Esophagus squamous epithelium (tissue), 5 donors: ENCODE data around the gene C1QTNF2. TPM values are rescaled to one million over a fixed set of nuclear protein-coding genes. Genes with fewer than 3 reads are reported as not detected.
A peak's percentile ranks its signal among the peaks of the same experiment; 100 is the strongest.

Source experiments
- DNase-seq: peaks from one replicate; lab custom pipeline; 2025; lab: John Stamatoyannopoulos, UW
- H3K27ac ChIP-seq, 4 donors: fragments of 200-600 bp; sonication (generic); one replicate each; pipeline ENCODE4 v1.5.1; 2016 to 2019; ENCODE audit warnings: mild to moderate bottlenecking in 1 of 4
- H3K27me3 ChIP-seq, 4 donors: fragments of 200-600 bp; sonication (generic); 1 replicate in 3 of 4; 2 replicates in 1 of 4; pipeline versions ENCODE4 v1.5.1 to v1.6.0; 2017 to 2021; ENCODE audit warnings: antibody characterized with exemption in 1 of 4
- H3K36me3 ChIP-seq, 3 donors: fragments of 200-600 bp; sonication (generic); one replicate each; pipeline ENCODE4 v1.5.1; 2016 to 2019
- H3K4me1 ChIP-seq, 3 donors: fragments of 200-600 bp; sonication (generic); one replicate each; pipeline ENCODE4 v1.5.1; 2017 to 2019
- H3K4me3 ChIP-seq, 4 donors: fragments of 200-600 bp; sonication (generic); 1 replicate in 3 of 4; 2 replicates in 1 of 4; pipeline ENCODE4 v1.5.1; 2016 to 2019; ENCODE audit warnings: mild to moderate bottlenecking in 2 of 4, moderate library complexity in 1 of 4
- H3K9me3 ChIP-seq, 3 donors: fragments of 200-600 bp; sonication (generic); one replicate each; pipeline ENCODE4 v1.5.1; 2016 to 2019
- POLR2A ChIP-seq, 4 donors: fragments of 450-650 bp; IDR thresholded peaks; one replicate each; pipeline ENCODE4 v1.6.1; 2017; ENCODE audit warnings: antibody characterized with exemption in 4 of 4, mild to moderate bottlenecking in 4 of 4, moderate library complexity in 3 of 4
- WGBS, 2 donors: methylation state at CpG; one replicate each; pipeline ENCODE4 v1.1.5; 2018; 5-methylcytosine and 5-hydroxymethylcytosine counted together
- intact Hi-C: fragments of 100-400 bp; cut with DNase I; formaldehyde crosslinking; loops from one replicate; pipeline ENCODE4 v1.15.0; 2022
- total RNA-seq, 4 donors: library from RNA; depleted of rRNA; stranded (reverse); fragments of >200 nt; gene quantifications; one replicate each; pipeline ENCODE4 v1.1.0, GENCODE V29; 2016
- TF ChIP-seq, protein P1 (sequence below), 6 experiments: fragments of 450-650 bp in 4 of 6; fragments of 200-600 bp in 2 of 6; sonication (generic) in 2 of 6; IDR thresholded peaks; one replicate each; pipeline ENCODE4 v1.5.1; 2016 to 2019; ENCODE audit warnings: antibody characterized with exemption in 6 of 6, mild to moderate bottlenecking in 4 of 6, moderate library complexity in 4 of 6
- donor health status: DM: yes; HTN: yes; CAD: no.

C1QTNF2 gene
- total RNA-seq, 4 donors from 2014 or later: 0.23 to 0.95 (median 0.62) TPM

DNA sequence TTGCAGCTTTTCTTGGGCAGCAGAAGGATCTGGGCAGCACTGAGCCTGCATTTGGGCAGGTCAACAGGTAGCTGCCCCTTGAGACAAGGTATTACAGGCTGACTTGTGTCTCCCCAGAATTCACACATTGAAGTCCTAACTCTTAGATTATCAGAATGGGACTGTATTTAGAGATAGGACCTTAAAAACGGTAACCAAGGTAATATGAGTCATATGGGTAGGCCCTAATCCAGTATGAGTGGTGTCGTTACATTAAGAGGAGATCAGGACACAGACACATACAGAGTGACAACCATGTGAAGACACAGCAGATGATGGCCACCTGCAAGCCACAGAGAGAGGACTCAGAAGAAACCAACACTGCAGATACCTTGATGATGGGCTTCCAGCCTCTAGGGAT is 3.2 kb downstream of the C1QTNF2 start:
- Histone ChIP-seq H3K36me3 (no peaks in the 10 kb centered on the region), H3K4me1 (peaks cover 5 to 45% (median 32%) of the 10 kb centered on the region in 3 donors), H3K27me3 (peaks cover 0 to 7% (median 0%) of the 10 kb centered on the region in 4 donors), H3K27ac (no peak overlapping the region), H3K4me3 (no peak overlapping the region), H3K9me3 (no peaks in the 10 kb centered on the region)
- 11 to 28% methylated on average over 2 of the region's 2 CpGs for WGBS, 2 donors
- no peak for DNase-seq
- intact Hi-C loops: no loop called here
- no peak for TF ChIP-seq POLR2A (IDR thresholded peaks at IDR 0.05)
- TF ChIP-seq, protein P1, sequence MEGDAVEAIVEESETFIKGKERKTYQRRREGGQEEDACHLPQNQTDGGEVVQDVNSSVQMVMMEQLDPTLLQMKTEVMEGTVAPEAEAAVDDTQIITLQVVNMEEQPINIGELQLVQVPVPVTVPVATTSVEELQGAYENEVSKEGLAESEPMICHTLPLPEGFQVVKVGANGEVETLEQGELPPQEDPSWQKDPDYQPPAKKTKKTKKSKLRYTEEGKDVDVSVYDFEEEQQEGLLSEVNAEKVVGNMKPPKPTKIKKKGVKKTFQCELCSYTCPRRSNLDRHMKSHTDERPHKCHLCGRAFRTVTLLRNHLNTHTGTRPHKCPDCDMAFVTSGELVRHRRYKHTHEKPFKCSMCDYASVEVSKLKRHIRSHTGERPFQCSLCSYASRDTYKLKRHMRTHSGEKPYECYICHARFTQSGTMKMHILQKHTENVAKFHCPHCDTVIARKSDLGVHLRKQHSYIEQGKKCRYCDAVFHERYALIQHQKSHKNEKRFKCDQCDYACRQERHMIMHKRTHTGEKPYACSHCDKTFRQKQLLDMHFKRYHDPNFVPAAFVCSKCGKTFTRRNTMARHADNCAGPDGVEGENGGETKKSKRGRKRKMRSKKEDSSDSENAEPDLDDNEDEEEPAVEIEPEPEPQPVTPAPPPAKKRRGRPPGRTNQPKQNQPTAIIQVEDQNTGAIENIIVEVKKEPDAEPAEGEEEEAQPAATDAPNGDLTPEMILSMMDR (IDR thresholded peaks at IDR 0.05): no peak

DNA sequence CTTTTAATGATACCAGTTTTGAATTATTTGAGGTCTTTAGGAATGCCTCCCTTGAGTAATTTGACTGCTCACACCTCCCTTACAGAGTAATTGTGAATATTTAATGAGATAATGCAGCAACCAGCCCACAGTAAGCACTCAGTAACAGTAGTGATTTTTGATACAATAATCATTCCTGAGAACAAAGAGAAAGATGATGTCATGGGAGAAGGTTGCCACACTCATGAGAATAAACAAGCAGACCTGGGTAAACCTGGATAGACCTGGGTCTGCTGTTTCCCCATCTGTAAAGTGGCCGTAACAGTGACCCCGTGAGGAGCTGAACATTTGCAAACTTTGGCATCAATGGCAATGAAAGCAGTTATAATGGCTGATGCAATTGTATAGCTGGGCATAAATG is 4.2 kb downstream of the C1QTNF2 start:
- Histone ChIP-seq H3K4me3 (no peak overlapping the region), H3K27me3 (peaks cover 0 to 7% (median 0%) of the 10 kb centered on the region in 4 donors), H3K4me1 (peaks cover 5 to 45% (median 32%) of the 10 kb centered on the region in 3 donors), H3K9me3 (no peaks in the 10 kb centered on the region), H3K36me3 (no peaks in the 10 kb centered on the region), H3K27ac (no peak overlapping the region)
- 78 to 90% methylated on average over 2 of the region's 2 CpGs for WGBS, 2 donors
- DNase-seq: no peak
- TF ChIP-seq, protein P1 (IDR thresholded peaks at IDR 0.05): no peak
- no peak for TF ChIP-seq POLR2A (IDR thresholded peaks at IDR 0.05)
- intact Hi-C loops: no loop called here

DNA sequence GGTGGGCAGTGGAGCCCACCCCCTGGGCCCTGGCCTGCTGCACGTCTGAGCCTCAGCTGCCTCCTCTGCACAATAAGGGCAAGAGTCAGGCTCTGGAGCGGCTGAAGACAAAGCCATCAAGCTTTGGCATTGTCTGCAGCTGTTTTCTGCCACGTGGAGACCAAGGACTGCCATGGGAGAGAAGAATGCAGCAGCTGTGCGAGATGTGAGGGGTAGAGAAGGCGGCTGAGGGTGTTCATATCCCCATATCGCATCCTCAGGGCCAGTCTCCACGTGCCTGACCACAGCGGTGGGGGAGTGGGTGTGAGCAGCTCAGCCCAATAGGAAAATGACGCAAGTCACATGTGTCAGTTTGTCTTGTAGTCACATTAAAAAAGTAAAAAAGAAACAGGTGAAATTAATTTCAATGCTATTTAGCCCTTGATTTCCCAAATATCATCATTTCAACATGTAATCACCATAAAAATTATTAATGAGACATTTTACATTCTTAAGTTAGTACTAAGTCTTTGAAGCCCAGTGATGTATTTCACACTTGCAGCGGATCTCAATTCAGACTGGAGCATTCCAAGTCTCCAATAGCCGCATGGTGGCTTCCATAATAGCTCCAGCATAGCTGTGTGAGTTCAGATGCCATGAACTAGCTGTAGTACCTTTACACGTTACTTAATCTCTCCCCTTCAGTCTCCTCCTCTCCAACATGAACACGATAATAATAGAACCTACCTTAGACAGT is 6.6 kb downstream of the C1QTNF2 start:
- no peak overlapping the region for H3K4me3 ChIP-seq
- H3K9me3 ChIP-seq: no peaks in the 10 kb centered on the region
- TF ChIP-seq, protein P1 (IDR thresholded peaks at IDR 0.05): no peak
- no peak for TF ChIP-seq POLR2A (IDR thresholded peaks at IDR 0.05)
- peaks cover 0 to 40% (median 30%) of the 10 kb centered on the region in 3 donors for H3K4me1 ChIP-seq
- H3K36me3 ChIP-seq: no peaks in the 10 kb centered on the region
- intact Hi-C loops: no loop called here
- no peaks in the 10 kb centered on the region for H3K27me3 ChIP-seq
- no peak for DNase-seq
- peak overlapping the region; percentile 3 to 69 (median 58) for H3K27ac ChIP-seq
- 67 to 73% methylated on average over 13 of the region's 13 CpGs for WGBS, 2 donors

DNA sequence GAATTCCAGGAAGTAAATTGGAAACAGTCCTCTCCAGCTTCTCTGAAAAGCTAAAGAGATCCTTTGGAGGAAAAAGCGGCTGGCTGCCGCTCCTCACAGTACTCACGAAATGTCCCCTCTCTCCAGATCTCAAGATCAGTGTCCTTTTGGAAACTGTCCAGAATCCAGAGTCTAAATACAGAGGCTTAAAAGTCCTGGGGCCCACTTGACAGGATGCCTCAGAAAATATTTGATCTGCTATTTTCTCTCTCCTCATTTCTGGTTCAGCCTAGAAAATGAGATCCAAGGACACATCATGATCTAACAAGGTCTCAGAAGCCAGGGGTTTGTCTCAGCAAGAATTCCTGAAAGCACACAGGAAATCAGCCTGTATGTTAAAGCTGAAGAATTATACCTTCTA is 7.2 kb downstream of the C1QTNF2 start:
- Histone ChIP-seq H3K9me3 (no peaks in the 10 kb centered on the region), H3K27me3 (no peaks in the 10 kb centered on the region), H3K4me1 (peaks cover 0 to 46% (median 36%) of the 10 kb centered on the region in 3 donors), H3K36me3 (no peaks in the 10 kb centered on the region), H3K4me3 (no peak overlapping the region), H3K27ac (peak overlapping the region; percentile 3 to 69 (median 58))
- intact Hi-C loops: no loop called here
- 44 to 78% methylated on average over 3 of the region's 3 CpGs for WGBS, 2 donors
- no peak for TF ChIP-seq POLR2A (IDR thresholded peaks at IDR 0.05)
- TF ChIP-seq, protein P1 (IDR thresholded peaks at IDR 0.05): no peak
- DNase-seq: no peak

DNA sequence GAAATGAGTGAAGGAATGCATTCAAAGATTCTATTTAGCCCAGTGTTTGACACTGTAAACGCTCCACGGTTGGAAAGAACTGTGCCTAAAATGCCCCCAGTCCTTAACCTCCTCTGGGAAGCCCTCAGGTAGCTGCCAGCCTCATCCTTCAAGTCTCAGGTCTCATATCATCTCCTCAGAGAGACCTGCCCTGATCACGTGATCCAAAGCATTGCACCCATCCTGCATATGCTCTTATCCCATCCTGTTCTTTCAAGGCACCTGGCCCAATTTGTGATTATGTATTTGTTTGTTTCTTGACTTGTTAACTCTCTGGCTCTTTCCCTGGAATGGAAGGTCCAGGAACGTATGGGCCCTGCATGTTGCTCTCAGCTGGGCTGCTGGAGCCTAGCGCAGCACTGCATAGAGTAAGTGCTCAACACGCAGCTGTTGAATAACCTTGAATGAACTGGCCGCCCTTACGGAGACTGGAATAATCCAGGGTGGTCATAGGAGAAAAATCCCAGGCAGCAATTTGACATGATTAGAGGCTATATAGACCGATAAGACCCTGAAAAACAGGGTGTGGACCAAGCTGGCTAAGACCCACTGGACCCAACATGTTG is 8.7 kb downstream of the C1QTNF2 start:
- Histone ChIP-seq H3K4me3 (no peak overlapping the region), H3K27me3 (no peaks in the 10 kb centered on the region), H3K4me1 (peaks cover 0 to 49% (median 37%) of the 10 kb centered on the region in 3 donors), H3K27ac (peak overlapping the region in 1 of 4 donors; percentile 39), H3K36me3 (no peaks in the 10 kb centered on the region), H3K9me3 (no peaks in the 10 kb centered on the region)
- intact Hi-C loops: no loop called here
- WGBS, 2 donors: 75 to 98% methylated on average over 5 to 6 of the region's 9 CpGs
- TF ChIP-seq, protein P1 (IDR thresholded peaks at IDR 0.05): no peak
- TF ChIP-seq POLR2A (IDR thresholded peaks at IDR 0.05): no peak
- DNase-seq: no peak
